Glutamatergic neuron (in vitro differentiated cells): Measurements from ENCODE around the gene RRAD. TPM values are rescaled to one million over a fixed set of nuclear protein-coding genes. Genes with fewer than 3 reads are reported as not detected.

Source experiments
- DNase-seq: peaks from one replicate; pipeline ENCODE4 v3.0.0; 2022
- H3K27ac Mint-ChIP-seq: one replicate; pipeline ENCODE4 v1.8.0; 2020; ENCODE audit warnings: mild to moderate bottlenecking, mixed read lengths, inconsistent platforms; ENCODE audit not compliant: unreplicated experiment
- H3K27me3 Mint-ChIP-seq: one replicate; pipeline ENCODE4 v1.8.0; 2020; ENCODE audit warnings: mild to moderate bottlenecking, moderate library complexity, mixed read lengths, inconsistent platforms; ENCODE audit not compliant: unreplicated experiment
- H3K36me3 Mint-ChIP-seq: one replicate; pipeline ENCODE4 v1.8.0; 2020; ENCODE audit warnings: mild to moderate bottlenecking, mixed read lengths, inconsistent platforms; ENCODE audit not compliant: unreplicated experiment
- H3K4me1 Mint-ChIP-seq: one replicate; pipeline ENCODE4 v1.8.0; 2020; ENCODE audit warnings: mild to moderate bottlenecking, low read depth, mixed read lengths, inconsistent platforms; ENCODE audit not compliant: unreplicated experiment
- H3K4me3 Mint-ChIP-seq: one replicate; pipeline ENCODE4 v1.8.0; 2020; ENCODE audit warnings: mild to moderate bottlenecking, mixed read lengths, inconsistent platforms; ENCODE audit not compliant: unreplicated experiment
- H3K9me3 Mint-ChIP-seq: one replicate; pipeline ENCODE4 v1.8.0; 2020; ENCODE audit warnings: mild to moderate bottlenecking, moderate library complexity, mixed read lengths, inconsistent platforms; ENCODE audit not compliant: unreplicated experiment
- CTCF ChIP-seq: fragments of 200-600 bp; sonication (generic); IDR thresholded peaks from one replicate; pipeline ENCODE4 v1.5.0; 2021; ENCODE audit not compliant: partially characterized antibody, unreplicated experiment
- total RNA-seq: library from RNA; stranded (reverse); fragmentation: NEBNext Ultra II Directional; extraction: Animal tissue kit (Norgen Biotek cat#: 25700); gene quantifications from one replicate; pipeline ENCODE4 v1.2.1, GENCODE V29; 2021; ENCODE audit not compliant: unreplicated experiment

The RRAD gene
- total RNA-seq, 1 donor from 2014 or later, result 1.1 TPM

GRCh38 chr16:66944054-66944441 lies 18.7 kb upstream of the RRAD start:
- Mint-ChIP-seq H3K27me3 (peaks cover 4% of the 10 kb centered on the region), H3K27ac (no peak overlapping the region), H3K9me3 (peaks cover 1% of the 10 kb centered on the region), H3K4me3 (no peak overlapping the region), H3K4me1 (peaks cover 6% of the 10 kb centered on the region), H3K36me3 (no peaks in the 10 kb centered on the region)
- no peak for TF ChIP-seq CTCF
- no peak for DNase-seq

DNA sequence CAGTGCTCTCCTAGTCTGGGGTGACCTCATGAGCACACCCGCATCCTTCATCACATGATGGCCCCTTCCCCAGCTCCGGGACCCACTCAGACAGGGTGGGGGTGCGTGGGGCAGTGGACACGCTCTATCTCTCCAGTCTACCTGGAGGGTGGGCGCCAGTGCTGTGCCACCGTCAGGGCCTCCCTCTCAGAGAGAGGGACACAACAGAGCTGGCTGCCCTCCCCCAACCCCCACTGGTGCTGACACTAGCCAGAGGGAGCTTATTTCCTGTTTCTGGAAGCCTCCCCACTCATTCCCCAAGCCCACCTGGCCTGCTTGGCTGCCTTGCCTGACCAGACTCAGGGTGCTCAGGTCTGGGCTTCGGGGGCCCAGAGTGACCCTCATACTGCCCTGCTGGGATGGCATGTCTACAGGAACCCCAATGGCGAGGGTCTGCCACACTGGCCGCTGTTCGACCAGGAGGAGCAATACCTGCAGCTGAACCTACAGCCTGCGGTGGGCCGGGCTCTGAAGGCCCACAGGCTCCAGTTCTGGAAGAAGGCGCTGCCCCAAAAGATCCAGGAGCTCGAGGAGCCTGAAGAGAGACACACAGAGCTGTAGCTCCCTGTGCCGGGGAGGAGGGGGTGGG lies 18.2 kb upstream of the RRAD start:
- H3K27ac Mint-ChIP-seq, result no peak overlapping the region
- no peak for TF ChIP-seq CTCF
- H3K9me3 Mint-ChIP-seq, result peaks cover 1% of the 10 kb centered on the region
- H3K36me3 Mint-ChIP-seq, result no peaks in the 10 kb centered on the region
- H3K27me3 Mint-ChIP-seq, result peaks cover 4% of the 10 kb centered on the region
- DNase-seq, result no peak
- H3K4me1 Mint-ChIP-seq, result peaks cover 6% of the 10 kb centered on the region
- no peak overlapping the region for H3K4me3 Mint-ChIP-seq

DNA sequence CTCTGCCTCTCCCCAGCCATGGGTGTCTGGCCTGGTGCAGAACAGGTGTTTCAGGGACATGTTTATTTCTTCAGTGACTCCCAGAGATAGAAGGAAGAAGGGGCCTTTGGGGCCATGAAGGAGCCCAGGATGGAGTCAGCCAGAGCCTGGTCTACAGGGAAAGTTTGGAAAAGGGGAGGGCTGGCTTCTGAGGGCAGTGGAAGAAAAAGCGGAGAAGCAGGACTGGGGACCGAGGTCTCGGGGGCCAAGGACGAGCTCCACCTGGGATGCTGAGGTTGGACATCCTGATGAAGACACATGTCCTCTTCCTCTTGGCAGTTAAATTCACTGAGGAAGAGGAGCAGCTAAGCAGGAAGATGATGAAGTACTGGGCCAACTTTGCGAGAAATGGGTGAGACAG lies 17.6 kb upstream of the RRAD start:
- DNase-seq, result no peak
- no peak overlapping the region for H3K4me3 Mint-ChIP-seq
- H3K27ac Mint-ChIP-seq, result no peak overlapping the region
- no peaks in the 10 kb centered on the region for H3K36me3 Mint-ChIP-seq
- H3K9me3 Mint-ChIP-seq, result peaks cover 1% of the 10 kb centered on the region
- H3K27me3 Mint-ChIP-seq, result peaks cover 4% of the 10 kb centered on the region
- H3K4me1 Mint-ChIP-seq, result peaks cover 4% of the 10 kb centered on the region
- no peak for TF ChIP-seq CTCF

DNA sequence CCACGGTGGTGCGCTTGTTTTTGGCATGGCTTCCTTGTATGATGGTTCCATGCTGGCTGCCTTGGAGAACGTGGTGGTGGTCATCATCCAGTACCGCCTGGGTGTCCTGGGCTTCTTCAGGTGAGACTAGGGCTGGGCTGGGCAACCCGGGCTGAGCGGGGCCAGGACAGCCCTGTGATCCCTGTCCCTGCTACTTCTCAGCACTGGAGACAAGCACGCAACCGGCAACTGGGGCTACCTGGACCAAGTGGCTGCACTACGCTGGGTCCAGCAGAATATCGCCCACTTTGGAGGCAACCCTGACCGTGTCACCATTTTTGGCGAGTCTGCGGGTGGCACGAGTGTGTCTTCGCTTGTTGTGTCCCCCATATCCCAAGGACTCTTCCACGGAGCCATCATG lies 14.9 kb upstream of the RRAD start:
- Mint-ChIP-seq H3K27ac (no peak overlapping the region), H3K9me3 (peaks cover 1% of the 10 kb centered on the region), H3K27me3 (no peaks in the 10 kb centered on the region), H3K4me1 (no peaks in the 10 kb centered on the region), H3K4me3 (no peak overlapping the region), H3K36me3 (no peaks in the 10 kb centered on the region)
- TF ChIP-seq CTCF, result no peak
- no peak for DNase-seq

DNA sequence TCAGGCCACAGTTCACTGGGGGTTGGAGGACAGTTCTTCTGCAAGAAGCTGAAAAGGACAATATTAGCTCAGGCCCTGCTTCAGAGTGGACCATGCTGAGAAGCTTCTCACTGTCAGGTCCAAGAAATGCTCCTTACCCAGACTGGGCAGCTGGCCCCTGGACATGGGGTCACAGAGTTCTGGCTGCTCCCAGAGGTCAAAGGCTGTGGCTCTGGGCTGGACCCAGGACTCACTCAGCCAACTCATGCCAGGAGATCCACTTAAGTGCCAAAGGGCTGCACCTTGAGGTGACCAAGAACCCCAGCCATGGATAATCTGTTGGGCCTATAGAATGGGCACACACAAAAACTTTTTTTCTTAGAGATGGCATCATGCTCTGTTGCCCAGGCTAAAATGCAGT lies 14.0 kb upstream of the RRAD start:
- H3K9me3 Mint-ChIP-seq, result peaks cover 3% of the 10 kb centered on the region
- no peak for TF ChIP-seq CTCF
- no peaks in the 10 kb centered on the region for H3K4me1 Mint-ChIP-seq
- H3K27me3 Mint-ChIP-seq, result peaks cover 3% of the 10 kb centered on the region
- no peak overlapping the region for H3K27ac Mint-ChIP-seq
- no peaks in the 10 kb centered on the region for H3K36me3 Mint-ChIP-seq
- no peak overlapping the region for H3K4me3 Mint-ChIP-seq
- DNase-seq, result no peak
